GM11168 (cell line): ENCODE measurements around the gene AFTPH.

Experiments
- in situ Hi-C: fragments of 300-500 bp; cut with MboI; formaldehyde crosslinking; loops from one replicate; pipeline ENCODE4 v1.12.0; 2022; ENCODE audit warnings: low sequenced_read_pairs; ENCODE audit not compliant: unreplicated experiment

Gene AFTPH

DNA sequence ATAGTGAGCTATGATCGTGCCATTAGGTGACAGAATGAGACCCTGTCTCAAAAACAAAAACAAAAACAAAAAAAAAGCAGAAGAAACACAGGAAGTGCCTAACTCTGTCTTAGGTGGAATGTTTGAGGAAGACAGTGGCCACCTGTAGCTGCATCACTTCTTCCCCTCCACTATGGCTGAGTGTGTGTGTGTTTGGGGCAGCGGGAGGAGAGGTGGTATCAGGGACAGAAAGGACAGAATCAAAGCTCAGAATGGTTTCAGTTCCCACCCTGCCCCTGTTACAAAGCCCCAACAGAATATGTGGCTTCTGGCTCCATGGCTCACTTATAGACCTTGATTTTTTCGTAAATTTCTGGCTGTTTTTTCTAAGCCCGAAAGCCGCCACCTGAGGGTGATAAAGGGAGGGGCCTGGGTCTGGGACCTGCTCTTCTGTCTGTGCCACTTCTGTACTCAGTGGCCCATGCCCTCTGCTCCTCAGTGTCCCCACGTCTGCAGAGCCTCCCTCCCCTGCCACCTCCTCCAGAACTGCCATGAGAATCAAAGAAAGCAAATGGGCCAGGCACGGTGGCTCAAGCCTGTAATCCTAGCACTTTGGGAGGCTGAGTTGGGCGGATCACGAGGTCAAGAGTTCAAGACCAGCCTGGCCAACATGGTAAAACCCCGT, 102.2 kb downstream of the AFTPH start:
- in situ Hi-C loops: loop anchor here (25.0 kb wide), 1 partner anchor 411 kb away; no protein-coding TSS in a partner anchor

- in situ Hi-C loops: loop anchor here (25.0 kb wide), 1 partner anchor 410 kb away; no protein-coding TSS in a partner anchor
Measured at GRCh38 chr2:64626963-64627760, 103.0 kb downstream of the AFTPH start.

GRCh38 chr2:64627860-64628841, 104.0 kb downstream of the AFTPH start:
- in situ Hi-C loops: loop anchor here (25.0 kb wide), 1 partner anchor 409 kb away; no protein-coding TSS in a partner anchor

GRCh38 chr2:64629329-64629781, 105.2 kb downstream of the AFTPH start:
- in situ Hi-C loops: loop anchor here (25.0 kb wide), 1 partner anchor 408 kb away; no protein-coding TSS in a partner anchor

DNA sequence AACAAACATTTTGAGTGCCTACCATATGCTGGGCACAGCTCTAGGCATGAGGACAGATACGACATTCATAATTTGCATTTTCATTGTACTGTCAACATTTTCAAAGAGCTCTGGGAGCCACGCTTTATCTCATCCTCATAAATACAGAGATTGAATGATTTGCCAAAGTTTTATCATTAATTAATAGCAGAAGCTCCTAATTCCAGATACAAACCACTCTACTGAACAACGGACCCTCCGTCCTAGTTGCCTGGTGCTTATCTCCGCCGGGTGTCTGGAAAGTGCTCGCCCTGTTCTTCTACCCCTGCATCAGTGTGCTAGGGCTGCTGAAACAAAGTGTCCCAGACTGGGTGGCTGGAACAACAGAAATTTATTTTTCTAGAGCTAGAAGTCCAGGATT, 105.7 kb downstream of the AFTPH start:
- in situ Hi-C loops: loop anchor here (25.0 kb wide), 1 partner anchor 407 kb away; no protein-coding TSS in a partner anchor

DNA sequence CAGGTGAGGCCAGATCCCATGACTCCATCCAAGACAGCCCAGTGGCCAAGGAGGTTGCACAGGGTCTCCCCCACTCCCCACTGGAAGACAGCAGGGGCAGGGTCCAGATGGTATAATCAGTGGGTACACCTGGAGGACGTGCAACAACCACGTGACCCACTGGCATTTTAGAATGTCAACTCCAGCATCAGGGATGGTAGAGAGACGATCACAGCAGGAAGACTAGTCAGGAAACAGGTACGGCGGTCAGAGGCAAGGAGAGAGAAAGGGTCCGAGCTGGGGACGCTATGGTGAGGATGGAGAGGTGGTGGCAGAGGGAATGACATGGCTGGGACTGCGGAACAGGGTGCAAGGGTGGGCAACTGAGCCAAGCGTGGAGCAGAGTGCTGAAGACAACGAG, 106.6 kb downstream of the AFTPH start:
- in situ Hi-C loops: loop anchor here (25.0 kb wide), 1 partner anchor 407 kb away; no protein-coding TSS in a partner anchor

GRCh38 chr2:64631771-64632170, 107.6 kb downstream of the AFTPH start:
- in situ Hi-C loops: loop anchor here (25.0 kb wide), 1 partner anchor 406 kb away; no protein-coding TSS in a partner anchor

DNA sequence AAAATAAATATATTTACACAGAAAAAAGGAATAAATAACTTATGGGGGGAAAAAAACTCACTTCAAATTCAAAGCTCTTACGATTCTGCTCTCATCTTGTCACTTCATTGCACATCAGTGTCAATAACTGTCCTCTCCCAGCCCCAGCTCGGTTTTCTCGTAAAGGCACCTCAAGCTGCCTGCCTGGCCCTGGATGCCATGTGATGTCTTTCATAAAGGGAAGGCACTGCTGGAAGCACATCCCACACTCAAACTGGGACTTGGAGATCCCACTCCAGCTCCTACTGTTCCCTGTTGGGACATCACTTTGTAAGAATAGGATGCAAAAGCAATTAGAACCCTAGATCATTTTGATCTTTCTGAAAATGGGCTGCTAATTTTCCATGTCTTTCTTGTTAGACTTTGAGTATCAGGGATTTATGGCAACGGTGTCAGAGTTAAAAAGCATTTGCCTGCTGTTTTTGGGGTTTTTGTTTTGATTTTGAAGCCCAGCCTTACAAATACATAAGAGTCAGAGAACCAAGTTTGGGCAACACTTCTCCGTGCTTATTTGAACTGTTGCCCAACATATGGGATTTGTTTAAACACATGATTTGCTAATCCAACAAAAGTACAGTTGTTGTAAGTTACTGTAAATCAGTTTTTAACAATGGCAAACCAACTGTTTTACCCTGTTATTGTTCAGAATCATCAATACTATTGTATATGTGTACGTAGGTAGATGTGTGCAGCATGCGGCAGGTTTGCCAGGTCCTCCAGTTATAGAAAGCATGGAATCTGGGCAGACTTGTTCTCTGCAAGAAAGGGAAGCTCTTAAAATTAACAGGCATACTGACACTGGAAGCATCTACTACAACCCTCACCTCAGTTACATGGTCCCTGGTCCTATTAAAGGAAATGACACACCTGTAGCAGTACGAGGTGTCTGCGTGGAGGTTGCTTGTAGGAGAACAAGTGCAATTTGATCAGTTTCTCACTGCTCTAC, 109.0 kb downstream of the AFTPH start:
- in situ Hi-C loops: loop anchor here (25.0 kb wide), 1 partner anchor 404 kb away; no protein-coding TSS in a partner anchor

DNA sequence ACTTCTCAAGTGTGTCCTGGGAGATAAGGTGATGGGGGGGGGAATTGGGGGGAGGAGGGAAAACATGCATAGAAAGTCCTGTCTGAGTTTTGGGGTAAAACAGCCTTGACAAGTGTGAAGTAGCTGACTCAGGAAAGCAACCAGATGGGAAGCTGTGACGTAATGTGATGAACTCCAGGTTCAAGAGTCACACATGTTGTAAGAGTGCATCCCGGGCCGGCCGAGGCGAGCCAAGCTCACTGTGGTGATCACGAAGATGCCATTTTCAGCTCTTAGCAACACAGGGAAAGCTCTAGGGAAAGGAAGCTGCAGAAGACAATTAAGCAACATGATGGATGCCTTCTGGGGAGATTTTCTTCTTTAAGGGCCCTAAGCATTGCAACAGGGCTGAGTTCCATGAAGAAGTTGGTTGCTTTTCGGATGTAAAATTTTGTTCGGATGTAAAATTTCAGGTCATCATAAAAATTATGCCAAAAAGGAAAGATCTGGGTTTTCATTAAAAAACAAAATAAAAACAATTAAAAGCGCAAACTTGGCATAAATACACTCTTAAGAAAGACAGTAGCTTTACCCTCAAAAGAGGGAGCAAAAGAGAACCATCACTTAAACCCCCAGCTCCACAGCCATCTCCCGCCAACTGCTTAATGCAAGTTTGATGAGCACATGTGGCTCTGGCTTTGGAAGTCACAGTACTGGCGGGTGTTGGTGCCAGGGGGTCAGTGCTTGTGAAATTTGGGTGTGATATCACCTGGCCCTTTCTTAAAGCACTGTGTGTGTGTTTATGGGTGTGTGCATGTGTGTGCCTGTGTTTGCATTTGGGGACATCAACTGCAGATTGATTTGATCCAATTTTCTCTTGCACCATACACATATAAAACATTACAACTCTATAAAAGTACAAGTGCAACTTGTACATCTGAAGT, 110.5 kb downstream of the AFTPH start:
- in situ Hi-C loops: loop anchor here (25.0 kb wide), 1 partner anchor 403 kb away; no protein-coding TSS in a partner anchor

DNA sequence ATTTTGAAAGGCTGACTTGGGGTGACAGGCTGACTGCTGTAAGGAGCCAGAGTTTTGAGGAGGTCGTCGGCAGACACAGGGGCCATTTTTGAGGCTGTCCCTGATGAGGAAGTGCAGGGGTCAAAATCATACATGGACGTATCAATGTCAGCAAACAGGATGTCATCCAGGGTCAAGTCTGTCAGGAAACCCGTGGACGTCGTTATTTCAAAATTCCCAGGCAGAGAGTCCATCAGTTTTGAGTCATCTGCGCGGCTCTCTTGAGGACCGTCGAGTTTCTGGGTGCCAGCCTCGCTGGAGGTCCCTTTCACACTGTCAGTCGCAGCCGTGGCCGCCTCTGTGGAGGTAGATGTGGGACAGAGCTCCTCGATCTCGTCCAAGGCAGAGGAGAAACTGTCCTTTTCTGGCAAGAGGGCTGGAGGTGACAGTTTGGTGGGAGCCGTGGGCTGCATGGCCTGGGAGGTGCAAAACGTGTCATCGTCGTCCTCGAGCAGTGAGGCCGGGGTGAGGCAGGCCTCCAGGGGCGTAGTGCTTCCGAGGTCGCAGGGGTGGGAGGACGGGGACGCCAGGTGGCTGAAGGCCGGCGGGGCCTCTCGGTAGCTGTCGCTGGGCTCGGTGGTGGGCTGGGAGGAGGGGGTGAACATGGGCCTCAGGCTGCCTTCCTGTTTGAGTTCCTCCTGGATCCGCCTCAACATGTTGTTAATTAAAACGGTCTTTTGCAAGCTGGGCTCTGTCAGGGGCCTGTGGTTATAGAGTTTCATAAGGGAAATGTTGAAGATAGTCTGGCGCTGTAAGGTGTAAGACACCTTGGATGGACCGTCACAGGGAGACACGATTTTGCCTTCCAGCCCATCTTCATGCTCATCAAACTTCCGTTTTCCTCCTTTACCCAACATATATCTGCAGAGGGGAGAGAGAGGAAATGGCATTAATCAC, 112.1 kb downstream of the AFTPH start:
- in situ Hi-C loops: loop anchor here (25.0 kb wide), 1 partner anchor 401 kb away; no protein-coding TSS in a partner anchor

- in situ Hi-C loops: loop anchor here (25.0 kb wide), 1 partner anchor 400 kb away; no protein-coding TSS in a partner anchor
Measured at GRCh38 chr2:64637000-64637635, 113.0 kb downstream of the AFTPH start.

GRCh38 chr2:64637931-64638330, 113.8 kb downstream of the AFTPH start:
- in situ Hi-C loops: loop anchor here (25.0 kb wide), 1 partner anchor 399 kb away; no protein-coding TSS in a partner anchor

- in situ Hi-C loops: loop anchor here (25.0 kb wide), 1 partner anchor 399 kb away; no protein-coding TSS in a partner anchor
Measured at GRCh38 chr2:64638502-64639120, 114.5 kb downstream of the AFTPH start.

DNA sequence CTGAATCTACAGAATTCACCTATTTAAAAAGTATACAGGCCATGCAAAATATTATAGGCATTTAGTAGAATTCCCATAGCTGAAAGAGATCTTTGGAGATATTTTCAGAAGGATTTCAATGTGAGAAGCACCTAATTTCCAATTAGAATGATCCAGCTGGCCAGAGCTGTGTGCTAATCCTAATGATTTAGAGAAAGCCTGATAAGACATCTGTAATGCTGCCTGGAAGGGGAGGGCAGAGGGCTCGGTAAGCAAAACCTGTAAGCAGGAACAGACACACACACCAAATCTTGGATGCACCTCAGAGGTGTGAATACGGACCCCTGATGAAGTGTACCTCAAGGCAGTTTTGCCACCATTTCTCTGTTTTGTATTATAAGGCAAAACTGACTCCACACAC, 115.6 kb downstream of the AFTPH start:
- in situ Hi-C loops: loop anchor here (25.0 kb wide), 1 partner anchor 398 kb away; no protein-coding TSS in a partner anchor
